ENCODE results near the gene RAB28.

Gene RAB28

DNA sequence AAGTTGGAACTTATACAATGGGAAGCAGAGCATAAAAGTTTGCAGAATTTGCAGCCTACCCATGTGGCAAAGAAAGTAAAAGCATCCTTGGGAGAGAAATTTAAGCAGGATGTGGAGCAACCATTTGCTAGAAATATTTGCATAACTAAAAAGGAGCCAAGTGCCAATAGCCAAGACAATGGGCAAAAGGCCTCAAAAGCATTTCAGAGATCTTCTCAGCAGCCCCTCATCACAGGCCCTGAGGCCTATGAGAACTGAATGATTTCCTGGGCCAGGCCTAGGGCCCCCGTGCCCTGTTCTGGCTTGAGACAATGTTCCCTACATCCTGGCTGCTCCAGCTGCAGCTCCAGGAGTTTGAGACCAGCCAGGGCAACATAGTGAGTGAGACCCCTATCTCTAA is 25.3 kb upstream of the RAB28 start:
- DNase-seq (ENCODE audit: low read depth in 2 of 2): no peak

GRCh38 chr4:13504374-13504773 is 20.2 kb upstream of the RAB28 start:
- no peak for DNase-seq (ENCODE audit: low read depth in 2 of 2)

GRCh38 chr4:13498469-13498868 is 14.3 kb upstream of the RAB28 start:
- DNase-seq (ENCODE audit: low read depth in 2 of 2): no peak

DNA sequence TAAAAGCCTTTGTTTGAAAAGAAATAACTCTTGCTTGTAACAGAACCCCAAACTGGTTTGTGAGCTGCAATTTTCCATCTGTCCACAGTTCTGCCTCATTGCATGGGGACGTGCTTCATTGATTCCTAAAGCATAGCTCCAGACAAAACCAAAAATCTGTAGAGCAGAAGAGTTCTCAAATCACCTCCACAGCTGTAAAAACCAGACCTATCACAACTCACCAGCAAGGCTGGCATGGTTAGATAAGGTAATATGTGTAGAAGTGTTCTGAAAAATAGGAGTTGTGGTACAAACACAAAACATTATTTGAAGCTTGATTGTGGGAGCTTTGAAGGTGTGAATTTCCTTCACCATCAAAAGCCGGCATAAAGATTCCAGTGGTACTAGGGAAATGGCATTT is 12.5 kb upstream of the RAB28 start:
- no peak for DNase-seq (ENCODE audit: low read depth in 2 of 2)

DNA sequence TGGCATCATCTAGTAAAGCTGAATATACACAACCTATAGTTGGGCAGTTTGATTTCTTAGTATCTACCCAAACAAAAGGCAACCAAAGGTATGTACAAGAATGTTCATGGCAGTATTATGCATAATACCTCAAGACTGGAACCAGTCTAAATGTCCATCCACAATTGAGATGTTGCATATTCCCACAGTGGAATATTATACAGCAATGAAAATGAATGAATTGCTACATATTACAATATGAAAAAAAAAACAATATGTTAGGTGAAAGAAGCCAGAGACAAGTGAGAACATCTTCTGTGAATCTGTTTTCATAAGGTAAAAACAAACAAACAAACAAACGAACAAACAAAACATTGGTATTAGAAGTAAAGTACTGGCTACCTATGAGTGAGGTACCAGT is 11.6 kb upstream of the RAB28 start:
- no peak for DNase-seq (ENCODE audit: low read depth in 2 of 2)

DNA sequence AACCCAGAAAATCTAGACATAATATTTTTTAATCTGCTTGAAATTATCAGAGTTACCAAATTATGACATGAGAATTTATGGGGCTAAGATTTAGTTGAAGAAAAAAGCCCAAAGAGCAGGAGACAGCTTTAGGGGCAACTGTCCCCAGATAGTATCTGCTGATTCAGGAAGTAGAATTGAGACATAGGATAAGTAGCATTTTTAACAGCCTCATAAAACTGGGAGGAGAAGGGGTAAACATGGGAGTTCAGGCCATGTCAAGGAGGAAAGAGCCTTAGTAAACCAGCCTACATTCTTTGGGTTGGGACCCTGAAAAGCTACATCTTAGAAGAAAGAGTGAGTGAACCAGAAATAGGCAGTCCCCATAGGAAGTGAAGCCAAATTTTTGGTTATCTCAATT is 9.7 kb upstream of the RAB28 start:
- no peak for DNase-seq (ENCODE audit: low read depth in 2 of 2)

DNA sequence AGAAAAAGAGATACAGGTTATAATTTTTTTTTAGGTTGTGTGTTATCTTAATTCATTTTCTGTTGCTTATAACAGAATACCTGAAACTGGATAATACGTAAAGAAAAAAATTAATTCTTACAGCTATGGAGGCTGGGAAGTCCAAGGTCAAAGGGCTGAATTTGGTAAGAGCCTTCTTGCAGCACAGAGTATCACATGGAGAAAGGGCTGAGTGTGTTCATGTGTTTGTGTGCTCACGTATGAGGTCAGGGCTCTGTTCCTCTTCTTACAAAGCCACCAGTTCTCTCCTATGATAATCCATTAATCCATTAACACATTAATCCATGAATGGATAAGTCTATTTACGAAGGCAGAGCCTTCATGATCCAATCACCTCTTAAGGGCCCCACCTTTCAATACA is 8.6 kb upstream of the RAB28 start:
- DNase-seq (ENCODE audit: low read depth in 2 of 2): no peak

DNA sequence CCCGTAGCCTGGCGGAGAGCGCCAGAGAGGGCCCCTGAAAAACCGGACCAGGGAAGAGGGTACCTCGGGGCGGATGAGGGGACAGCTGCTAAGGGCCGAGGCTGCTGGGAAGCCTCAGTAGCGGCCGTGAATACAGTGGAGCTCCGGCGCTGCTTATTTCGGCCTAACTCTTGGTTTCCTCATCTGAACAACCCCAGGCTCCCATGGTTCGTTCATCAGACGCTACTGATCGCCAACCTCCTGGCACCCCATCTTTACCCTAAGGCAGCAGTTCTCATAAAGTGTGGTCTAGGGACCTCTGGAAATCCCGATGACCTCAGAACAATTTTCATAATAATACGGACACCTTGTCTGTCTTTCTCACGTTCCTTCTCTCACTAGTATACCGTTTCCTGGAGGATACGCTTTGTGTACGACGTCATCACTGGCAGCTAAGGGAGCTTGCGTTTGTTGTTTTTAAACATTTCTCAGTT is 645 bp upstream of the RAB28 start:
- no peak for DNase-seq (ENCODE audit: low read depth in 2 of 2)

- DNase-seq (ENCODE audit: low read depth in 2 of 2): no peak
Measured at GRCh38 chr4:13483768-13484121, 395 bp downstream of the RAB28 start.

DNA sequence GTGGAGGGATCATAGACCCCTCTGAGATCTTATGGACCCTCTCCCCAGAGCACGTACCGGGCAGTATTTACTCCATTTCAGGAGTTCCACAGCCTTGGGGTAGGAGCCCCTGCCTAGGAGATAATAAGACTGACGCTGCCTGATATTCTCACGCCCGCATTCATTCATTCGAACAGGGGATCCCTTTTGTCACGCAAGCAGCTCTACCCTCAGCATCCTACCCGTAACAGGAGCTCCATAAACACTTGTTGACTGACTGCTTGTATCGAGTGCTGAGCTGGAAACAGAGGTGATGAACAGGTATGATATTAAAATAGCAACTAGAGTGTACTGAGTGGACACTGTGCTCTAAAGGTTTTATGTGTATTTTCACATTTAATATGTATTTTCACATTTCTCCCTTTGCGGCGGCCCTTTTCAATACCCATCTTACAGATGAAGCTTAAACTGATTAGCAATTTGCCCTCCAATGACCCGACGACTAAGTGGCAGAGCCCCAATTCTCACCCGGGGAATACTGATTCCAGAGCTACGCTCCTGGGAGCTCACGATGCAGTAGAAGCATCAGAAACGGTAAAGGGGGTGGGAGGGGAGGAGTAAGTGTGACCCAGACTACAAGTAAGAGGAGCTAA is 888 bp downstream of the RAB28 start:
- DNase-seq (ENCODE audit: low read depth in 2 of 2): no peak

DNA sequence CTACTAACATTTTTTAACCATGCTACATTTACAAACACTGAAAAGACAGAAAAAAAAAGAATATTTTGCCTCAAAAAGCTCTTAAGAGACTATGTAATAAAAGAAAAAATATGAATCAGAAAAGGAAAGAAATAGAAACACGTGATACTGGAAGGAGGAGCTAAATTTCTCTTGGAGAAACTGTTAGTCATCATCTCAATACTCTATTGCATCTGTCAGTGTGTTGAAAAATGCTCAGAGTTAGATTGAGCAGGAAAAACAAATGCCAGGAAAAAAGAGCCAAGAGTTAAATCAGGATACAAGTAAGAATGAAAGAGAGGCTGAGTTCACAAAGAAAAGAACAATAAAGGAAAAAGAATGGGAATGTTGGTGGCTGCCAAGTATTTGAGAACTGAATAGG is 2.6 kb downstream of the RAB28 start:
- DNase-seq (ENCODE audit: low read depth in 2 of 2): no peak

- no peak for DNase-seq (ENCODE audit: low read depth in 2 of 2)
Measured at GRCh38 chr4:13478707-13479106, 5.4 kb downstream of the RAB28 start.

DNA sequence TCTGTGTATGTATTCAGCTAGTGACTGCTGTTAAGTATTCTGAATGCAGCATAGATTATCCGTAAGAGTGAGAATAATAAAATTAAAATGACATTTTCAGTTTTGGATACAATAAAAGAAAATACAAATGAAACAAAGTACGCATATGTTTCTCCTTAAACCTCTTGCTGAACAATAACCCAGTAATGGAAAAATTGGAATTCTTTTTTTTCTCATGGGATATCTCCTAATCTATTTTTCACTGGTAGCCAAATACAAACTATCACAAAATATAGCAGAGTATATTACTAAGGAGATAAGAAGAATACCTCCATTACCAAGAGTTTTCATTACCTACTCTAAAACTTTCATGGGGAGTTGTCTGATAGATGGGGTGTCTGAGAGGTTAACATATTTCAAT is 6.0 kb downstream of the RAB28 start:
- DNase-seq (ENCODE audit: low read depth in 2 of 2): no peak

DNA sequence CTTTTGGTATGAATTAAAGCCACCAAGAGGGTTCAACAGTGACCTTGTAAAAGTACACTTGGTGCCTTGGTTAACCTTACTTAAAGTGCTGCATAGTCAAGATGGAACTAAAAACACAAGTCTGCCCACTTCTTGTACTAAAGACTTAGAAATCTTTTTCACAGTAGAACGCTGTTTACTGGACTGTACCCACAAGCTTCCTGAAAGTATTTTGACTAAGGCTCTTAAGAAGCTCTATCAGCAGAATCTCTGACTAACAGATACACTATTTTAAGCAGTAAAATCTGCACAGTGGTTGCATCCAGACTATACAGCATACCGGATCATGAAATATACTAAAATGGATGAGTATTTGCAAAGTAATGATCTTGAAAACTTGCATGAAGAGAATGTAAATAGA is 7.2 kb downstream of the RAB28 start:
- no peak for DNase-seq (ENCODE audit: low read depth in 2 of 2)

- no peak for DNase-seq (ENCODE audit: low read depth in 2 of 2)
Measured at GRCh38 chr4:13476152-13476551, 8.0 kb downstream of the RAB28 start.

GRCh38 chr4:13471400-13471799 is 12.7 kb downstream of the RAB28 start:
- no peak for DNase-seq (ENCODE audit: low read depth in 2 of 2)

DNA sequence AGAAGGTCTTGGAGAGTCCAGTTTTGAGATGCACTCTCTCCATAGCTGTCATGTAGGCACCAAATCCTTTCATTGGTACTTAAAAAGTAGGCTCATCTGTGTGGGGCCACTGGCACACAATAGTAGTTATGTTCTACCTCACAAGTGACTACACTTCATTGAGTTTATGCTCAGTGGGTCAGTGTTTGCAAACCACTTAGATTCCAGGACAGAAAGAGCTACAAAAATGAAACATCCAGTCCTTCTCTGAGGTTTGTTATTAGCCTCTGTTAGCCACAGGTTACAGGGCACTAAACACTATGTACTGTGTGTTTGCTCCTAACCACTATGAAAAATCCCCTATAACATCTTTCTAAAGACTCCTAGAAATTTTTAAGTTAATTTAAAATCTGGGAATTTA is 13.8 kb downstream of the RAB28 start:
- DNase-seq (ENCODE audit: low read depth in 2 of 2): no peak

- DNase-seq (ENCODE audit: low read depth in 2 of 2): no peak
Measured at GRCh38 chr4:13464973-13465372, 19.2 kb downstream of the RAB28 start.

DNA sequence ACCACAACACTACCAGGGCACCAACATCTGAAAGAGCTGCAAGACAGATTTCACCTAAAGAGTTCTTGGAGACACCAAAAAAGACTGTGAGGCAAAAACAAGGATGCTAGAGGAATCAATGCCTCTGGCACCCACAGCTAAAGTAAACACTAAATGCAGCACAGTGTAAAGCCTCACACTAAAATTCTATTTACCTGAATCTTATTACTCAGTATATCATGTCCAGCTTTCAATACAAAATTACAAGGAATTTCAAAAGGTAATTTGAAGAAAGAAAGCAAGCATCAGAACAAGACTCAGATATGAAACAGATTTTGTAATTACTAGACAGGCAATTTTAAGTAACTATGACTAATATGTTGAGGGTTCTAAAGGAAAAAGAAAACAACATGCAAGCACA is 19.6 kb downstream of the RAB28 start:
- no peak for DNase-seq (ENCODE audit: low read depth in 2 of 2)

GRCh38 chr4:13461191-13461905 is 22.8 kb downstream of the RAB28 start:
- no peak for DNase-seq (ENCODE audit: low read depth in 2 of 2)

- no peak for DNase-seq (ENCODE audit: low read depth in 2 of 2)
Measured at GRCh38 chr4:13455411-13455810, 28.7 kb downstream of the RAB28 start.

DNA sequence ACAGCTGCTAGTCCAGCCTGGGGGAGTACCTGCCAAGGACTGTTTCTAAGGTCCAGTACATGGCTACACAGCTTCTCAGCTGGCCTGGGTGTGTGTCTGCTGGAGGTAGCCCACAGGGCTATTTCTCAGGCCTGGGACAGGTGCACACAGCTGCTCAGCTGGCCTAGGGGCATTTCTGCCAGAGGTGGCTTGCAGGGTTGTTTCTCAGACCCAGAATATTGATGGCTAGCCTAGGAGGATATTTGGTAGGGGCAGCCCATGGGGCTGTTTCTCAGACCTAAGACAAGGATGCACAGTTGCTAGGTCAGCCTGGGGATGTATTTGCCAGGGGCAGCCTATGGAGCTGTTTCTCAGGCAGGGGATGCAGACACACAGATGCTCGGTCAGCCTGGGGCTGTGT is 29.4 kb downstream of the RAB28 start:
- DNase-seq (ENCODE audit: low read depth in 2 of 2): no peak

- no peak for DNase-seq (ENCODE audit: low read depth in 2 of 2)
Measured at GRCh38 chr4:13452927-13453579, 31.1 kb downstream of the RAB28 start.
